ENCODE data around the gene GALNT18. TPM values are rescaled to one million over a fixed set of nuclear protein-coding genes. Genes with fewer than 3 reads are reported as not detected.

The GALNT18 gene
- total and polyA plus RNA-seq, 2 of the 4 experiments (the other 2 are of a cell fraction), result 9.5 to 11.3 TPM

DNA sequence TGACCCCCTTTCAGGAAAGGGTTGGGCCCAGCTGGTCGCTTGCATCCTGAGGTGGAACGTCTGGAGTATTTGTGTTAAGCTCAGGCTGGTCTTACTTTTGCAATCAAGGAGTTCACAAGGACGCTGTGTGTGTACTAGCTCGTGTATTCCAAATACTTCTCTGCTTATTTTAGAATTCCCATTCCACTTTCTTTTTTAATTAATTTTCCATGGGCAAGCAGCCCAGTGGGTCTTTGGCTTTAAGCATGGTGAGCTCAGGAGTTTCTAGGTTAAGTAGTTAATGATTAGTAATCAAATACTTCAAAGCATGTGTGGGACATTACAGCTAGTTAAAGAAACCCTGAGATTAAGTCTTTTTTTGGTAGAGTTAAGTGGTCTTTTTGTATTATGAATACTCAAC is 337.3 kb downstream of the GALNT18 start:
- no peak overlapping the region for H3K23ac ChIP-seq (ENCODE audit: low read depth, low read length)
- no peak overlapping the region for H2AFZ ChIP-seq (replicated peaks; ENCODE audit: low read length, poor library complexity)
- H4K8ac ChIP-seq (ENCODE audit: low read depth in 2 of 2, low read length in 2 of 2), result no peak overlapping the region
- H3K27ac ChIP-seq (ENCODE audit: insufficient read depth, low read length), result no peak overlapping the region
- dilution Hi-C loops (cut with HindIII; ENCODE audit: low sequenced_read_pairs, unreplicated experiment), result no loop called here
- intact Hi-C loops (cut with micrococcal nuclease), result no loop called here
- H3K18ac ChIP-seq (ENCODE audit: low read depth, low read length), result no peak overlapping the region
- no peak overlapping the region for H2AK5ac ChIP-seq (ENCODE audit: low read depth, low read length)
- no peak overlapping the region for H3K9ac ChIP-seq (ENCODE audit: low read depth, low read length)
- no peaks in the 10 kb centered on the region for H3K9me3 ChIP-seq (ENCODE audit: control insufficient read depth, insufficient read depth, low read length)
- no peak overlapping the region for H3K4me3 ChIP-seq (ENCODE audit: insufficient read depth, low read depth, low read length)
- no peak overlapping the region for H3K4me2 ChIP-seq (ENCODE audit: low read depth, low read length)
- no peak overlapping the region for H4K5ac ChIP-seq (ENCODE audit: low read depth, low read length)
- no peak overlapping the region for H4K91ac ChIP-seq (ENCODE audit: insufficient read depth, low read depth, low read length)
- H4K20me1 ChIP-seq (ENCODE audit: insufficient read depth, low read length), result no peaks in the 10 kb centered on the region
- H2BK5ac ChIP-seq (ENCODE audit: low read depth, low read length, poor library complexity, severe bottlenecking), result no peak overlapping the region
- H3K9me1 ChIP-seq (ENCODE audit: insufficient read depth, low read length), result 0 out of 2 replicates have a peak, but pooled peaks cover 5% of the 10 kb centered on the region
- no peak overlapping the region for H3K14ac ChIP-seq (replicated peaks; ENCODE audit: low read depth, low read length)
- TF ChIP-seq, protein P1, sequence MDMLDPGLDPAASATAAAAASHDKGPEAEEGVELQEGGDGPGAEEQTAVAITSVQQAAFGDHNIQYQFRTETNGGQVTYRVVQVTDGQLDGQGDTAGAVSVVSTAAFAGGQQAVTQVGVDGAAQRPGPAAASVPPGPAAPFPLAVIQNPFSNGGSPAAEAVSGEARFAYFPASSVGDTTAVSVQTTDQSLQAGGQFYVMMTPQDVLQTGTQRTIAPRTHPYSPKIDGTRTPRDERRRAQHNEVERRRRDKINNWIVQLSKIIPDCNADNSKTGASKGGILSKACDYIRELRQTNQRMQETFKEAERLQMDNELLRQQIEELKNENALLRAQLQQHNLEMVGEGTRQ (IDR thresholded peaks at IDR 0.05; ENCODE audit: low read depth, low read length), result no peak
- TF ChIP-seq POLR2A (IDR thresholded peaks at IDR 0.05; ENCODE audit: low read depth, low read length), result no peak
- no peak overlapping the region for H2AK9ac ChIP-seq (replicated peaks; ENCODE audit: low read depth, low read length, poor library complexity)
- POLR2A ChIA-PET (ENCODE audit: unreplicated experiment), result no interaction called here
- no TSS peak for BruUV-seq (replicated peaks)
- H3K56ac ChIP-seq (ENCODE audit: extremely low read depth, insufficient read depth, low read length), result no peak overlapping the region
- no peak for DNase-seq
- H2BK20ac ChIP-seq (ENCODE audit: low read depth, low read length), result no peak overlapping the region
- in situ Hi-C loops (cut with MboI; ENCODE audit: low sequenced_read_pairs), result no loop called here
- H3K4me1 ChIP-seq (ENCODE audit: control insufficient read depth, insufficient read depth, low read length), result peaks cover 10% of the 10 kb centered on the region
- WGBS, 2 experiments (ENCODE audit: extremely low coverage in 2 of 2, insufficient read length in 1 of 2), result no CpG with 5 or more reads among the region's 4 CpGs
- no peaks in the 10 kb centered on the region for H3K36me3 ChIP-seq (ENCODE audit: control insufficient read depth, insufficient read depth, low read length)
- CTCF ChIA-PET, result no interaction called here
- H3K4ac ChIP-seq (ENCODE audit: low read depth, low read length), result no peak overlapping the region
- no peaks in the 10 kb centered on the region for H3K79me1 ChIP-seq (ENCODE audit: low read depth in 1 of 2, low read length in 2 of 2)
- no peak overlapping the region for H2BK120ac ChIP-seq (ENCODE audit: low read depth, low read length)
- ATAC-seq (ENCODE audit: low read depth), result no peak
- no peak overlapping the region for H2BK15ac ChIP-seq (ENCODE audit: low read depth, low read length)
- peaks cover 13% of the 10 kb centered on the region for H3K27me3 ChIP-seq (ENCODE audit: control insufficient read depth, insufficient read depth, low read length)

Data from IMR-90 (cell line).